Subcutaneous abdominal adipose tissue (tissue), 5 donors: Measurements from ENCODE around the gene PROS1.
"Not testable (repeated sequence)": the region's sequence is repeated elsewhere in the genome, so short reads cannot be mapped to it uniquely, and the experiment has no call there.

ENCODE experiments used
- H3K27ac ChIP-seq: one replicate; pipeline ENCODE4 v1.7.0; 2013; ENCODE audit warnings: low read depth, mild to moderate bottlenecking, inconsistent platforms, low read length, moderate library complexity
- H3K27me3 ChIP-seq, 5 donors: one replicate each; pipeline ENCODE4 v1.7.0; 2013; ENCODE audit warnings: low read length in 5 of 5, inconsistent platforms in 1 of 5; ENCODE audit not compliant: control insufficient read depth in 5 of 5, insufficient read depth in 4 of 5
- H3K36me3 ChIP-seq, 5 donors: one replicate each; pipeline ENCODE4 v1.7.0; 2013; ENCODE audit warnings: low read length in 5 of 5; ENCODE audit not compliant: control insufficient read depth in 5 of 5, insufficient read depth in 5 of 5
- H3K4me1 ChIP-seq, 5 donors: one replicate each; pipeline ENCODE4 v1.7.0; 2013; ENCODE audit warnings: low read length in 5 of 5, mild to moderate bottlenecking in 3 of 5, moderate library complexity in 1 of 5; ENCODE audit not compliant: control insufficient read depth in 5 of 5, insufficient read depth in 5 of 5
- H3K4me3 ChIP-seq, 5 donors: one replicate each; pipeline ENCODE4 v1.7.0; 2013; ENCODE audit warnings: low read length in 5 of 5, low read depth in 1 of 5
- H3K9ac ChIP-seq, 5 donors: one replicate each; pipeline ENCODE4 v1.7.0; 2013; ENCODE audit warnings: low read length in 5 of 5, mild to moderate bottlenecking in 4 of 5, moderate library complexity in 3 of 5
- H3K9me3 ChIP-seq, 5 donors: one replicate each; pipeline ENCODE4 v1.7.0; 2013; ENCODE audit warnings: low read length in 5 of 5; ENCODE audit not compliant: control insufficient read depth in 5 of 5
- donor health status: healthy.
- donor health status: healthy.
- donor health status: healthy.
- donor health status: healthy.
- donor health status: healthy.

Gene PROS1

GRCh38 chr3:93936549-93936948 lies 37.1 kb downstream of the PROS1 start:
- no peak overlapping the region for H3K4me3 ChIP-seq
- no peaks in the 10 kb centered on the region for H3K9me3 ChIP-seq
- H3K36me3 ChIP-seq: no peaks in the 10 kb centered on the region

GRCh38 chr3:93934366-93935046 lies 39.2 kb downstream of the PROS1 start:
- H3K9ac ChIP-seq: no peak overlapping the region
- H3K4me3 ChIP-seq: no peak overlapping the region
- no peaks in the 10 kb centered on the region for H3K27me3 ChIP-seq
- no peak overlapping the region for H3K27ac ChIP-seq
- H3K9me3 ChIP-seq: no peaks in the 10 kb centered on the region
- H3K36me3 ChIP-seq: no peaks in the 10 kb centered on the region
- no peaks in the 10 kb centered on the region for H3K4me1 ChIP-seq

More at GRCh38 chr3:93936549-93936948, 37.1 kb downstream of the PROS1 start:
- no peak overlapping the region for H3K27ac ChIP-seq
- no peak overlapping the region for H3K9ac ChIP-seq
- no peaks in the 10 kb centered on the region for H3K4me1 ChIP-seq
- H3K27me3 ChIP-seq: no peaks in the 10 kb centered on the region

GRCh38 chr3:93931597-93932229 lies 42.0 kb downstream of the PROS1 start:
- H3K27ac ChIP-seq: no peak overlapping the region

GRCh38 chr3:93930041-93930440 lies 43.7 kb downstream of the PROS1 start:
- no peak overlapping the region for H3K9ac ChIP-seq
- H3K4me1 ChIP-seq: no peaks in the 10 kb centered on the region
- no peaks in the 10 kb centered on the region for H3K36me3 ChIP-seq
- H3K27me3 ChIP-seq: no peaks in the 10 kb centered on the region
- H3K4me3 ChIP-seq: no peak overlapping the region
- H3K27ac ChIP-seq: no peak overlapping the region
- H3K9me3 ChIP-seq: no peaks in the 10 kb centered on the region

More at GRCh38 chr3:93931597-93932229, 42.0 kb downstream of the PROS1 start:
- Histone ChIP-seq H3K9ac (no peak overlapping the region), H3K27me3 (no peaks in the 10 kb centered on the region), H3K4me3 (no peak overlapping the region), H3K4me1 (no peaks in the 10 kb centered on the region), H3K36me3 (no peaks in the 10 kb centered on the region), H3K9me3 (no peaks in the 10 kb centered on the region)

GRCh38 chr3:93926789-93927188 lies 46.9 kb downstream of the PROS1 start:
- no peaks in the 10 kb centered on the region for H3K36me3 ChIP-seq
- no peaks in the 10 kb centered on the region for H3K27me3 ChIP-seq
- no peak overlapping the region for H3K27ac ChIP-seq
- H3K9ac ChIP-seq: no peak overlapping the region
- no peak overlapping the region for H3K4me3 ChIP-seq
- no peaks in the 10 kb centered on the region for H3K9me3 ChIP-seq
- no peaks in the 10 kb centered on the region for H3K4me1 ChIP-seq

GRCh38 chr3:93924491-93924890 lies 49.2 kb downstream of the PROS1 start:
- no peaks in the 10 kb centered on the region for H3K4me1 ChIP-seq
- H3K4me3 ChIP-seq: no peak overlapping the region
- H3K9me3 ChIP-seq: no peaks in the 10 kb centered on the region
- H3K27me3 ChIP-seq: no peaks in the 10 kb centered on the region
- no peak overlapping the region for H3K27ac ChIP-seq
- H3K36me3 ChIP-seq: no peaks in the 10 kb centered on the region
- H3K9ac ChIP-seq: no peak overlapping the region

- Histone ChIP-seq H3K4me1 (no peaks in the 10 kb centered on the region), H3K9ac (no peak overlapping the region), H3K36me3 (no peaks in the 10 kb centered on the region), H3K4me3 (no peak overlapping the region), H3K27me3 (no peaks in the 10 kb centered on the region), H3K9me3 (no peaks in the 10 kb centered on the region), H3K27ac (no peak overlapping the region)
Observed at GRCh38 chr3:93923006-93923405, 50.7 kb downstream of the PROS1 start.

- not testable (repeated sequence) for H3K27ac ChIP-seq, H3K9ac ChIP-seq, H3K4me1 ChIP-seq, H3K36me3 ChIP-seq, H3K4me3 ChIP-seq, H3K9me3 ChIP-seq, H3K27me3 ChIP-seq
Observed at GRCh38 chr3:93917546-93918029, 56.1 kb downstream of the PROS1 start.

- not testable (repeated sequence) for H3K9me3 ChIP-seq, H3K27me3 ChIP-seq, H3K9ac ChIP-seq, H3K27ac ChIP-seq, H3K36me3 ChIP-seq, H3K4me1 ChIP-seq, H3K4me3 ChIP-seq
Observed at GRCh38 chr3:93913623-93914022, 60.1 kb downstream of the PROS1 start.

- H3K27ac ChIP-seq: no peak overlapping the region
- H3K9me3 ChIP-seq: peaks cover 0 to 4% (median 0%) of the 10 kb centered on the region in 5 donors
- H3K27me3 ChIP-seq: no peaks in the 10 kb centered on the region
- H3K36me3 ChIP-seq: peaks cover 0 to 3% (median 0%) of the 10 kb centered on the region in 5 donors
- no peak overlapping the region for H3K9ac ChIP-seq
- peaks cover 0 to 5% (median 0%) of the 10 kb centered on the region in 5 donors for H3K4me1 ChIP-seq
- H3K4me3 ChIP-seq: no peak overlapping the region
Observed at GRCh38 chr3:93911206-93911605, 62.5 kb downstream of the PROS1 start.
